Measurements from ENCODE around the gene NRG3.

NRG3 gene

DNA sequence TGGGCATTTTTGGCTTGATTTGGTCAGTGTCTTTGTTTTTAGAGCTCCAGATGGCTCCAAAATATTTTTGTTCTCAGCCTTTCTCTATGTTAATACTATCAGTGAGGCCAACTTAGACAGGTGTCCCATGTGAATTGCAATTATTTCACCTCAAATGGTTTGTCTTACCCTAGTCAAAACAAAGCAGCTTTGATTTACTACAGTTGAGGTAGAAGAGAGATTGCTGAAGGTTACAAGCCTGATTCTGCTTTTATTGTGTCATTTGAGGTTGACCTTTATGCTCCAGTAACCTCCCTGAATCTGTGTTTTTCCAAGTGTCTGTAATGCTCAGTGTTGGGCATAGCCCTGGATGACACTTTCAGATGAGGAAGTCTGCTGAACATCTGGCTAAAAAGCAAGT, 882.9 kb downstream of the NRG3 start:
- no peak for DNase-seq (ENCODE audit: extremely low read depth in 1 of 2, low read depth in 1 of 2)

- no peak for DNase-seq (ENCODE audit: extremely low read depth in 1 of 2, low read depth in 1 of 2)
Measured at GRCh38 chr10:82759050-82759449, 884.1 kb downstream of the NRG3 start.

GRCh38 chr10:82762641-82763040, 887.6 kb downstream of the NRG3 start:
- DNase-seq (ENCODE audit: extremely low read depth in 1 of 2, low read depth in 1 of 2), result no peak

GRCh38 chr10:82768040-82768439, 893.0 kb downstream of the NRG3 start:
- DNase-seq (ENCODE audit: extremely low read depth in 1 of 2, low read depth in 1 of 2), result no peak

- DNase-seq (ENCODE audit: extremely low read depth in 1 of 2, low read depth in 1 of 2), result no peak
Measured at GRCh38 chr10:82778908-82779307, 903.9 kb downstream of the NRG3 start.

DNA sequence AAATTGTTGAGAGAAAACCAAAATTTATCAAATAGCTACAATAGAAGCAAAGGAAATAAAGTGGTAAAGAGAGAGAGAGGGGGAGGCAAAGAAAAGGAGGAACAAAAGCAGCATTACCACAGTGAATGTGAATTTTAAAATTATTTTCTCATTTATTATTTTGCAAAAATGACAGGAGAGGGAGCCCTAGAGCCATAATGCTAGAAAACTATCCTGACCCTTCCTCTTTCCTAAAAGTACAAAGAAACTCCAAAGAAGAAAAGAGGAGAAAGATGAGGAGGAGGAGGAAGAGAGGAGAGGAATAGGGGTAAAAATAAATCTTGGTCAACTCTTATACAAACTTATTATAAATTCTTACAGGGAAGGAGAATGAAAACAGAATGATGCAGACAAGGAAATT, 921.5 kb downstream of the NRG3 start:
- no peak for DNase-seq (ENCODE audit: extremely low read depth in 1 of 2, low read depth in 1 of 2)

- no peak for DNase-seq (ENCODE audit: extremely low read depth in 1 of 2, low read depth in 1 of 2)
Measured at GRCh38 chr10:82801289-82801688, 926.3 kb downstream of the NRG3 start.

- DNase-seq (ENCODE audit: extremely low read depth in 1 of 2, low read depth in 1 of 2), result no peak
Measured at GRCh38 chr10:82811621-82812020, 936.6 kb downstream of the NRG3 start.

GRCh38 chr10:82813856-82814255, 938.9 kb downstream of the NRG3 start:
- DNase-seq (ENCODE audit: extremely low read depth in 1 of 2, low read depth in 1 of 2), result no peak

GRCh38 chr10:82814635-82815034, 939.6 kb downstream of the NRG3 start:
- DNase-seq (ENCODE audit: extremely low read depth in 1 of 2, low read depth in 1 of 2), result no peak

DNA sequence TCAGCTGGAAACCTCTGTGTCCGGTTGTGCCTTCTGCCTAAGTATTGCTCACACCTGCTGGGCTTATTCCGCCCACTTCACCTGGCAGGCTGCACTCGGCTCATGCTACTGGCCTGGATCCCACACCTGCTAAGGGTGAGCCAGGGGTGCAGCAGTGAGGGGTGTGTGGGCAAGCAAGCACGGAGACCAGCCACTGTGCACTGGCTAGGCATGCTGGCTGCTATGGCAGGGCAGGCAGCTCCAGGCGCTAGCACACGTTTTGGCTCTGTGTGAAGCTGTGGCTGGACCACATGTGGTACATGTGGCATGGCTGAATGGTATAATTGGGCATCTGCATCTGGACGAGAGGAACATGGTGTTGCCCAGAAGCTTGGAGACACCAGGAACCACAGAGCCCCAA, 940.7 kb downstream of the NRG3 start:
- no peak for DNase-seq (ENCODE audit: extremely low read depth in 1 of 2, low read depth in 1 of 2)

- DNase-seq (ENCODE audit: extremely low read depth in 1 of 2, low read depth in 1 of 2), result no peak
Measured at GRCh38 chr10:82817676-82818422, 942.9 kb downstream of the NRG3 start.

DNA sequence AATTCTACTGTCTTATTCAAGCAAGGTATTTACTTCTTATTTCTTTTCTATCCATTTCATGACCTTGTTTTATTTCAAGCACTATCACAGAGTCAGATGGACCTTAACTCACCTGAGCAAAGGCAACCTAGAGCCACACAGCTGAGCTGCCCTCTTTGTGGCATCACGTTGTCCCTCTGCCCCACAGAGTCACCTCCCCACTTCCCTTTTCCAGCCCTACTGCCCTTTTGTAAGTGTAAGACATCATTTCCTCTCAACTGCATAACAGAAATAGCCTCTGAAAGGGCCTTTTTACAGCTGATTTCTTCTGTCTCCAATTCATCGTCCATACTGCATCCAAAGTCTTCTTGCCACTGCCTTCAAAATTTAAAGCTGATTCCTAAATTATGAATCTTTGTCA, 946.0 kb downstream of the NRG3 start:
- no peak for DNase-seq (ENCODE audit: extremely low read depth in 1 of 2, low read depth in 1 of 2)

DNA sequence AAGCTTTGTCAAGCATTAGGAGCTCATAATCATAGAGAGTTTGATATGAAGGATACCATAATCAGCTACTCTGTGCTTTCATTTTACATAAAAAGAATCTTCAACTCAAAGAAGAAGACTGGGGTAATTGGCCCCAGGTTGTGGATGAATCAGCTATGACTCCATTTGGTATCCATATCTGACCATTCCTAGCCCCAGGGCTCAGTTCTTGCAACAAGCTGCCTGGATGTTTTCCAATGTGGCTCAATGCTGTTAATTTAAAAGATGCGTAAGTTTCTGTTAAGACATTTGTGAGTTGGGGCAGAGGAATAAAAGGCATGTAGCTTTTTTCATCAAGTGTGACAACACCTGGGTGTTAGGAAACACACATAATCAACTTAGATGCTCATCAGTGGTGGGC, 951.1 kb downstream of the NRG3 start:
- DNase-seq (ENCODE audit: extremely low read depth in 1 of 2, low read depth in 1 of 2), result no peak

- no peak for DNase-seq (ENCODE audit: extremely low read depth in 1 of 2, low read depth in 1 of 2)
Measured at GRCh38 chr10:82827901-82828300, 952.9 kb downstream of the NRG3 start.

DNA sequence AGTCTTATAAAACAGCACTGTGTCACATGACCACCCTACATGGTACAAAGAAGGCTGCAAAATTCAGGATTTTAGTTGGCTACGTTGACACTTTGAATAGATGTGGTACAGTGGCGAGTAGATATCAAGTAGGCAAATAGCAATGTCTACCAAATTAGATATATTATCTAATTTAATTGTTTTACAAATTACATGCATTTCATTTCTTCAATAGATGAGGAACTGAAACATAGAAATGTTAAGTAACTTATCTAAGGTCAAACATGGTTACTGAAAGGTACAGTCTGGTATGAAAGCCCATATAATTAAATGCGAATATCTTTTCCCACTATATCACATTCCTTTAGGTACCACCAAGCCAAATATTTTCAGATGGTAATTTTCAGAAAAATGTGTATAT, 972.2 kb downstream of the NRG3 start:
- DNase-seq (ENCODE audit: extremely low read depth in 1 of 2, low read depth in 1 of 2), result no peak

DNA sequence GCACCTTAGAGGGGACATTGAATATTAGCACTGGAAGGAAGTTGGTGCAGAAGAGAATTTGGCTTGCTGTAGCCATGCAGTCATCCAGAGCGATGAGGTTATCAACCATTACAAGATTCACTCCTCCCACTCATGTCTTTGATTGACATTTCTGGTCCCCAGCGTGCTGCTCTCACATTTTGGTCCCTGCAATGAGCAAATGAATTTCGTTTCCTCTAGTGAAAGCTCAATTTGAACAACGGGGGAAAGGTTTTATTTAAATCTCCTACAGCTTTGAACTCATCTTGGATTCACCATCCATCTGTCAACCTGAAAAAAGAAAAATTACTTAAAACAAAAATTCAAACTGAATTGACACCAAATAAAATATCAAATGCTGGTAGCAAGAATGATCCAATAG, 975.2 kb downstream of the NRG3 start:
- DNase-seq (ENCODE audit: extremely low read depth in 1 of 2, low read depth in 1 of 2), result no peak

- no peak for DNase-seq (ENCODE audit: extremely low read depth in 1 of 2, low read depth in 1 of 2)
Measured at GRCh38 chr10:82856957-82857613, 982.1 kb downstream of the NRG3 start.

DNA sequence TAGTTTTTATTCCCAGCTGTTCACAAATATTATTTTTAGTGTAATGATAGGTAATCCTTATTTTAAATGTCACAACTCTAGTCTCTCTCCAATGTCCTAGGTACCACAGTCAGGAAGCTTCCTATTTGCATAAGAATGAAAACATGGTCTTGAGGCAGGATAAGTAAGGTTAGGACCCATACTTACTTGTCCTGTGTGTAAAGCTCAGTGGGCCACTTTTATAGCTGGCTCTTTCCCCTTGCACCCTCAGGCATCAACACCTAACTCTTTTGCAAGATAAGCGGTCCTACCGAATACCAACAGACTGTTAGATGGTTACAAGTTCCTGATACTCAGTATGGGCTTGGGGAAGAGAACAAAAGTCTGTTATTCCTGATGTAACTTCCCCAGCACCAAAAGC, 986.9 kb downstream of the NRG3 start:
- no peak for DNase-seq (ENCODE audit: extremely low read depth in 1 of 2, low read depth in 1 of 2)

DNA sequence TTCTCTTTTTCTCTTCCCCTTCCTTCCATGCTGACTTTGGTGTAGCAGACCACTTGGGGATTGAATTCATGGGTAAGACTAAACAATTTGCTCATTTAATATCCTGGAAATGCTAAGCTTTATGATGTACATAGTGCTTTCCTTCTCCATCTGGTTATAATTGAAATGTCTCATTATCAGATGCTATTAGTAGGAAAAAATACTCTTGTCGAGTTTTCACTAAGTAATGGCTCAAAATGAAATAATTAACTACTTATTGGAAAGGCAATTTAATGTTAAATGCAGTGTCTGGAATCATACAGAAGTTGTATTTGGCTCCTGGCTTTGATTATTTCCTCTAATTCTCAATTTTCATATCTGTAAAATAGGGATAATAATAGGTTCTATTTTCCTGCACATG, 990.4 kb downstream of the NRG3 start:
- DNase-seq (ENCODE audit: extremely low read depth in 1 of 2, low read depth in 1 of 2), result no peak

DNA sequence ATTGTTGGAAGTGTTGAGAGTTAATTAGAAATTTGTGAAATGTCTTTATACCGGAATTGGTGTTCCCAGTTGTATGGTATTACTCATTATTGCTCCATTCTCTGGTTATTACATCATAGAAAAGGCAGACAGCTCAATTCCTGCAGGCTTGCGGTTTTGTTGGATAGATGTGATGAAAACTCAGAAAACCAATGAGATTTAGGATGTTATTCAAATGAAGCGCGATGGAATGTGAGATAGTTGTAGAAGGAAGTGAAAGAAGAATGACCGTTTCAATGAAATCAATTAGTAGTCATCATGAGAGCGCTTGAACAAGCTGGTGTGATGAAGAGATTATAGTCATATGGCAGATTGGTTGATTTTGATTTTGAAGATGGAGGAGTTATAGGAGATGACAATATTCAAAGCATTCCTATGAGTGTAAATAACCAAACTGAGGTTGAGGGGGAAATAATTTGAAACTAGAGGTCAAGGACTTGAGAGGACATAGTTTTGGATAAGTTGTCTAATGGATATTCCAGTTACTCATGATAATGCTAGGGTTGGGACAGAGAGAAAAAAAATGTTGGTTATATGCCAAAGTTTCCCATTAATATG, 991.5 kb downstream of the NRG3 start:
- no peak for DNase-seq (ENCODE audit: extremely low read depth in 1 of 2, low read depth in 1 of 2)

- DNase-seq (ENCODE audit: extremely low read depth in 1 of 2, low read depth in 1 of 2), result no peak
Measured at GRCh38 chr10:82867056-82867455, 992.1 kb downstream of the NRG3 start.
